ENCODE measurements around the gene CCNL1. TPM values are rescaled to one million over a fixed set of nuclear protein-coding genes. Genes with fewer than 3 reads are reported as not detected.

CCNL1 gene
- total RNA-seq, 1 donor from 2014 or later, result 132 TPM

DNA sequence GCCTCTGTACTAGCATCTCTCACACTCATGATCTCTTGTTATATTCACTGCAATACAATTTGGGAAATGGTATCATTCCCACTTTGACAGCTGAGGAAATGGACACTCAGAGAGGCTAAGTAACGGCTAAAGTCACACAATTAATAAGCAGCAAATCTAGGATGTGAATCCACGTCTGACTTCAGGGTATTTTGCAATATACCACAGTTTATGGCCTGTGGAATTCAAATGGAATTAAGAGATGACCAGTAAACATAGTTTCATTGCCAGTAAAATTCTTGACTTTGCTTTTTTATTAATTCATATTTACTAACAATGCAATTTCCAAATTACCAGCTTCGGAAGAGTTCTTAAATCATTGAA lies 61.1 kb downstream of the CCNL1 start:
- TF ChIP-seq, protein P1, sequence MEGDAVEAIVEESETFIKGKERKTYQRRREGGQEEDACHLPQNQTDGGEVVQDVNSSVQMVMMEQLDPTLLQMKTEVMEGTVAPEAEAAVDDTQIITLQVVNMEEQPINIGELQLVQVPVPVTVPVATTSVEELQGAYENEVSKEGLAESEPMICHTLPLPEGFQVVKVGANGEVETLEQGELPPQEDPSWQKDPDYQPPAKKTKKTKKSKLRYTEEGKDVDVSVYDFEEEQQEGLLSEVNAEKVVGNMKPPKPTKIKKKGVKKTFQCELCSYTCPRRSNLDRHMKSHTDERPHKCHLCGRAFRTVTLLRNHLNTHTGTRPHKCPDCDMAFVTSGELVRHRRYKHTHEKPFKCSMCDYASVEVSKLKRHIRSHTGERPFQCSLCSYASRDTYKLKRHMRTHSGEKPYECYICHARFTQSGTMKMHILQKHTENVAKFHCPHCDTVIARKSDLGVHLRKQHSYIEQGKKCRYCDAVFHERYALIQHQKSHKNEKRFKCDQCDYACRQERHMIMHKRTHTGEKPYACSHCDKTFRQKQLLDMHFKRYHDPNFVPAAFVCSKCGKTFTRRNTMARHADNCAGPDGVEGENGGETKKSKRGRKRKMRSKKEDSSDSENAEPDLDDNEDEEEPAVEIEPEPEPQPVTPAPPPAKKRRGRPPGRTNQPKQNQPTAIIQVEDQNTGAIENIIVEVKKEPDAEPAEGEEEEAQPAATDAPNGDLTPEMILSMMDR (IDR thresholded peaks at IDR 0.05; ENCODE audit: unreplicated experiment), result no peak
- DNase-seq (ENCODE audit: low spot score), result no peak
- Mint-ChIP-seq H3K27ac (ENCODE audit: unreplicated experiment) (no peak overlapping the region), H3K4me3 (ENCODE audit: unreplicated experiment) (no peak overlapping the region), H3K36me3 (ENCODE audit: low read depth, unreplicated experiment) (no peaks in the 10 kb centered on the region), H3K9me3 (ENCODE audit: unreplicated experiment) (no peaks in the 10 kb centered on the region), H3K4me1 (ENCODE audit: unreplicated experiment) (peaks cover 9% of the 10 kb centered on the region), H3K27me3 (ENCODE audit: unreplicated experiment) (peaks cover 4% of the 10 kb centered on the region)

DNA sequence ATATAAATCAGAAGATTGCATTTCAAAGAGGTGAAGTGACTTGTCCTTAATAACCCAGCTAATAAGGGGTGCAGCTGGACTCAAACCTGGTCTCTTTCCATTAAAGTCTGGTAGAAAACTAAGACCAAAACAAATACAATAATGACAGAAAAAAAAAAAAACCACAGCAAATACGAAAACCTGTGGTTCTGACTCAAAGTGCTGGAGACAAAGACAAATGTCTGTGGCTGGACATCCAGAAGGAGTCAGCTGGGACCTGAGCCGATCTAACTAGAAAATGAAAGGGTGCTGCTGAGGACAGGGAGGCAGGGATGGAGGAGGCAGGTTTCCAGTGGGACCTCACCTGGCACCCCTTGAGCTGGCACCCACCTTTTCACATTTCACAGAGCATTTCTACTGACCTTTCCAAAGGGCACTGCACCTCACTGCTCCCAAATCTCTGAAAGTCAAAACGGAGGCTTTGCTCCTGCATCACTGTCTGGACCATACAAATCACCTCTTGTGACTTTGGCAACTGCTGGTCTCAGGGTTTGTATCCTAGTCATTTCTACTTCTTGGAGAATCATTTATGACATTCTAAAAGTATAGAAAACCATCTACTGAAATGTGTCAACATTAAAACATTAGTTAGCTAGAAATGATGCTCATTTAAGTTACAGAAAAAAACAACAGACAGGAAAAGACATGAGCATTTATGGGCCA lies 61.7 kb downstream of the CCNL1 start:
- DNase-seq (ENCODE audit: low spot score), result no peak
- TF ChIP-seq, protein P1 (IDR thresholded peaks at IDR 0.05; ENCODE audit: unreplicated experiment), result no peak
- Mint-ChIP-seq H3K4me3 (ENCODE audit: unreplicated experiment) (no peak overlapping the region), H3K9me3 (ENCODE audit: unreplicated experiment) (no peaks in the 10 kb centered on the region), H3K4me1 (ENCODE audit: unreplicated experiment) (peaks cover 9% of the 10 kb centered on the region), H3K27ac (ENCODE audit: unreplicated experiment) (no peak overlapping the region), H3K36me3 (ENCODE audit: low read depth, unreplicated experiment) (no peaks in the 10 kb centered on the region), H3K27me3 (ENCODE audit: unreplicated experiment) (peaks cover 4% of the 10 kb centered on the region)
